H1 (cell line): ENCODE data around the gene CNNM3. TPM values are rescaled to one million over a fixed set of nuclear protein-coding genes. Genes with fewer than 3 reads are reported as not detected.

ENCODE experiments used
- SRF ChIP-seq: IDR thresholded peaks from 2 replicates; pipeline ENCODE4 v1.6.1; 2011; ENCODE audit warnings: mild to moderate bottlenecking, low read depth, low read length, moderate library complexity
- polyA plus RNA-seq, 7 experiments: library from polyadenylated mRNA; depleted of rRNA in 3 of 7; stranded (reverse) in 5 of 7; unstranded in 2 of 7; fragments of >200 nt in 5 of 7; fragments of 200-250 nt in 2 of 7; gene quantifications; 1 replicate in 5 of 7; 2 replicates in 1 of 7; 4 replicates in 1 of 7; pipeline versions ENCODE4 v1.2.1 to v1.2.3, GENCODE V29; 2011 to 2013; ENCODE audit warnings: missing spikeins in 2 of 7, mixed read lengths in 2 of 7
- total RNA-seq: library from RNA; stranded (reverse); fragmentation: NEBNext Ultra II Directional; extraction: Animal tissue kit (Norgen Biotek cat#: 25700); gene quantifications from 2 replicates; pipeline ENCODE4 v1.2.1, GENCODE V29; 2021

The CNNM3 gene
- total and polyA plus RNA-seq, 2 of the 8 experiments (the other 6 are each of a cell fraction or from before 2014, with no cell fraction given): 29.1 to 29.2 TPM

- TF ChIP-seq SRF: no peak
These were observed 22.6 kb downstream of the CNNM3 start (continued) for GRCh38 chr2:96838345-96839292.
